CD4-positive, alpha-beta memory T cell (primary cell): ENCODE data around the gene BEGAIN. TPM values are rescaled to one million over a fixed set of nuclear protein-coding genes. Genes with fewer than 3 reads are reported as not detected.

Experiments
- CTCF ChIA-PET: fragments of 350-600 bp; sonication (Branson Sonifier 250); formaldehyde crosslinking; loops from one replicate; lab custom pipeline; 2021; ENCODE audit warnings: inconsistent platforms; ENCODE audit not compliant: partially characterized antibody; lab: Charles Lee
- POLR2A ChIA-PET: fragments of 350-600 bp; sonication (Branson Sonifier 250); formaldehyde crosslinking; loops from one replicate; lab custom pipeline; 2021; ENCODE audit not compliant: partially characterized antibody; lab: Charles Lee
- DNase-seq, 5 donors: peaks; one replicate each; pipeline versions ENCODE4 v3.0.0 to v3.0.0-alpha.2; 2020 to 2022; ENCODE audit warnings: mixed read lengths in 1 of 5
- H3K27ac ChIP-seq: one replicate; pipeline ENCODE4 v1.7.0; 2013; ENCODE audit warnings: low read depth, low read length
- H3K27me3 ChIP-seq: 2 replicates; pipeline ENCODE4 v1.7.0; 2013; ENCODE audit warnings: mild to moderate bottlenecking, low read length, moderate library complexity; ENCODE audit not compliant: insufficient read depth
- H3K36me3 ChIP-seq: 2 replicates; pipeline ENCODE4 v1.7.0; 2013; ENCODE audit warnings: mild to moderate bottlenecking, low read length, moderate library complexity; ENCODE audit not compliant: insufficient read depth
- H3K4me1 ChIP-seq: 2 replicates; pipeline ENCODE4 v1.7.0; 2013; ENCODE audit warnings: mild to moderate bottlenecking, low read length, moderate library complexity; ENCODE audit not compliant: insufficient read depth
- H3K4me3 ChIP-seq, 2 donors: one replicate each; pipeline ENCODE4 v1.7.0; 2013; ENCODE audit warnings: low read length in 2 of 2, mild to moderate bottlenecking in 1 of 2
- H3K9me3 ChIP-seq, 2 donors: one replicate each; pipeline ENCODE4 v1.7.0; 2013; ENCODE audit warnings: low read length in 2 of 2, control low read depth in 1 of 2; ENCODE audit not compliant: control insufficient read depth in 1 of 2
- H3K27ac Mint-ChIP-seq, 7 donors: one replicate each; pipeline ENCODE4 v1.8.0; 2020 to 2021; ENCODE audit warnings: mixed read lengths in 7 of 7, mild to moderate bottlenecking in 6 of 7, inconsistent platforms in 3 of 7, moderate library complexity in 3 of 7
- H3K27me3 Mint-ChIP-seq, 2 donors: one replicate each; pipeline ENCODE4 v1.8.0; 2020 to 2021; ENCODE audit warnings: mixed read lengths in 2 of 2
- H3K36me3 Mint-ChIP-seq, 2 donors: one replicate each; pipeline ENCODE4 v1.8.0; 2020 to 2021; ENCODE audit warnings: mixed read lengths in 2 of 2, inconsistent platforms in 1 of 2, mild to moderate bottlenecking in 1 of 2
- H3K4me1 Mint-ChIP-seq, 4 donors: one replicate each; pipeline ENCODE4 v1.8.0; 2020 to 2021; ENCODE audit warnings: mixed read lengths in 4 of 4, mild to moderate bottlenecking in 1 of 4
- H3K4me3 Mint-ChIP-seq, 8 donors: one replicate each; pipeline ENCODE4 v1.8.0; 2020 to 2021; ENCODE audit warnings: mixed read lengths in 8 of 8, mild to moderate bottlenecking in 7 of 8, moderate library complexity in 6 of 8, inconsistent platforms in 3 of 8
- H3K9me3 Mint-ChIP-seq, 8 donors: one replicate each; pipeline ENCODE4 v1.8.0; 2020 to 2021; ENCODE audit warnings: mixed read lengths in 8 of 8, mild to moderate bottlenecking in 5 of 8, inconsistent platforms in 3 of 8, moderate library complexity in 1 of 8
- intact Hi-C: fragments of 100-400 bp; cut with micrococcal nuclease; formaldehyde crosslinking; loops from one replicate; pipeline ENCODE4 v1.15.1; 2023
- polyA plus RNA-seq, 2 donors: library from polyadenylated mRNA; unstranded; fragments of 300-500 nt; fragmentation: Illumina TruSeq; gene quantifications; one replicate each; pipeline ENCODE4 v1.2.3, GENCODE V29; 2021
- total RNA-seq, 2 experiments: library from RNA; stranded (reverse); gene quantifications; one replicate each; pipeline ENCODE4 v1.2.3, GENCODE V29; 2021

The BEGAIN gene
- total and polyA plus RNA-seq, 4 experiments from 2014 or later = 0.09 to 1.8 (median 1.2) TPM

- H3K4me3 Mint-ChIP-seq = no peak overlapping the region
- Histone ChIP-seq H3K4me3 (no peak overlapping the region), H3K9me3 (no peaks in the 10 kb centered on the region), H3K27ac (no peak overlapping the region), H3K4me1 (peaks cover 13% of the 10 kb centered on the region), H3K36me3 (no peaks in the 10 kb centered on the region), H3K27me3 (peaks cover 6% of the 10 kb centered on the region)
- H3K27me3 Mint-ChIP-seq = peaks cover 16 to 26% of the 10 kb centered on the region in 2 donors
- no peak for DNase-seq
- H3K9me3 Mint-ChIP-seq = peaks cover 0 to 3% (median 0%) of the 10 kb centered on the region in 8 donors
- H3K4me1 Mint-ChIP-seq = peaks cover 0 to 7% (median 3%) of the 10 kb centered on the region in 4 donors
- H3K27ac Mint-ChIP-seq = peak overlapping the region in 1 of 7 donors; percentile 1
- intact Hi-C loops = no loop called here
- no peaks in the 10 kb centered on the region for H3K36me3 Mint-ChIP-seq
- ChIA-PET POLR2A (no interaction called here), CTCF (no interaction called here)
These were observed 3.7 kb upstream of the BEGAIN start for GRCh38 chr14:100590726-100591452.

- CTCF ChIA-PET = no interaction called here
- intact Hi-C loops = no loop called here
These were observed 2.7 kb upstream of the BEGAIN start for GRCh38 chr14:100589760-100590469.

GRCh38 chr14:100589071-100589759 is 2.0 kb upstream of the BEGAIN start:
- Mint-ChIP-seq H3K36me3 (no peaks in the 10 kb centered on the region), H3K9me3 (peaks cover 0 to 3% (median 0%) of the 10 kb centered on the region in 8 donors), H3K27me3 (peaks cover 16 to 20% of the 10 kb centered on the region in 2 donors), H3K4me1 (peaks cover 0 to 9% (median 3%) of the 10 kb centered on the region in 4 donors), H3K27ac (no peak overlapping the region), H3K4me3 (peak overlapping the region in 2 of 8 donors; percentile 21 to 41)
- Histone ChIP-seq H3K9me3 (no peaks in the 10 kb centered on the region), H3K36me3 (no peaks in the 10 kb centered on the region), H3K4me1 (peaks cover 13% of the 10 kb centered on the region), H3K27ac (no peak overlapping the region), H3K27me3 (peaks cover 6% of the 10 kb centered on the region), H3K4me3 (no peak overlapping the region)
- POLR2A ChIA-PET = no interaction called here
- DNase-seq = no peak
- CTCF ChIA-PET = no interaction called here
- intact Hi-C loops = no loop called here

More at GRCh38 chr14:100589760-100590469, 2.7 kb upstream of the BEGAIN start:
- Mint-ChIP-seq H3K27ac (no peak overlapping the region), H3K27me3 (peaks cover 16 to 22% of the 10 kb centered on the region in 2 donors), H3K9me3 (peaks cover 0 to 3% (median 0%) of the 10 kb centered on the region in 8 donors), H3K4me1 (peaks cover 0 to 9% (median 3%) of the 10 kb centered on the region in 4 donors), H3K36me3 (no peaks in the 10 kb centered on the region), H3K4me3 (peak overlapping the region in 3 of 8 donors; percentile 15 to 41 (median 21))
- Histone ChIP-seq H3K4me1 (peaks cover 13% of the 10 kb centered on the region), H3K9me3 (no peaks in the 10 kb centered on the region), H3K27ac (no peak overlapping the region), H3K36me3 (no peaks in the 10 kb centered on the region), H3K27me3 (peaks cover 6% of the 10 kb centered on the region), H3K4me3 (no peak overlapping the region)
- POLR2A ChIA-PET = no interaction called here
- no peak for DNase-seq

GRCh38 chr14:100588671-100589070 is 1.5 kb upstream of the BEGAIN start:
- intact Hi-C loops = no loop called here
- H3K4me3 ChIP-seq = no peak overlapping the region
- Mint-ChIP-seq H3K4me1 (peaks cover 0 to 9% (median 3%) of the 10 kb centered on the region in 4 donors), H3K27ac (peak overlapping the region in 1 of 7 donors; percentile 18), H3K27me3 (peaks cover 16 to 20% of the 10 kb centered on the region in 2 donors), H3K36me3 (no peaks in the 10 kb centered on the region), H3K9me3 (peaks cover 0 to 3% (median 0%) of the 10 kb centered on the region in 8 donors), H3K4me3 (peak overlapping the region in 4 of 8 donors; percentile 26 to 61 (median 46))
- H3K27me3 ChIP-seq = peaks cover 6% of the 10 kb centered on the region
- no peak for DNase-seq
- no peaks in the 10 kb centered on the region for H3K36me3 ChIP-seq
- H3K9me3 ChIP-seq = no peaks in the 10 kb centered on the region
- peaks cover 13% of the 10 kb centered on the region for H3K4me1 ChIP-seq
- ChIA-PET POLR2A (no interaction called here), CTCF (interaction anchor here (0.8 kb wide), 1 partner anchor 57 kb away, joined by 4 read pairs; no protein-coding TSS in a partner anchor)
- no peak overlapping the region for H3K27ac ChIP-seq

GRCh38 chr14:100587763-100588411 is 670 bp upstream of the BEGAIN start:
- Mint-ChIP-seq H3K27ac (peak overlapping the region in 1 of 7 donors; percentile 18), H3K9me3 (peaks cover 0 to 3% (median 0%) of the 10 kb centered on the region in 8 donors), H3K27me3 (peaks cover 16 to 20% of the 10 kb centered on the region in 2 donors), H3K36me3 (no peaks in the 10 kb centered on the region), H3K4me3 (peak overlapping the region; percentile 46 to 84 (median 75)), H3K4me1 (peaks cover 0 to 9% (median 3%) of the 10 kb centered on the region in 4 donors)
- H3K27ac ChIP-seq = no peak overlapping the region
- ChIA-PET CTCF (interaction anchor here (0.8 kb wide), 1 partner anchor 58 kb away, joined by 4 read pairs; no protein-coding TSS in a partner anchor), POLR2A (interaction anchor here (1.4 kb wide), 1 partner anchor 42 kb away, joined by 3 read pairs; no protein-coding TSS in a partner anchor)
- peaks cover 13% of the 10 kb centered on the region for H3K4me1 ChIP-seq
- no peak overlapping the region for H3K4me3 ChIP-seq
- no peak for DNase-seq
- no peaks in the 10 kb centered on the region for H3K36me3 ChIP-seq
- H3K27me3 ChIP-seq = peaks cover 6% of the 10 kb centered on the region
- intact Hi-C loops = no loop called here
- no peaks in the 10 kb centered on the region for H3K9me3 ChIP-seq

GRCh38 chr14:100586403-100587085 is 673 bp downstream of the BEGAIN start:
- no peak for DNase-seq
- ChIA-PET CTCF (interaction anchor here (1.4 kb wide), 1 partner anchor 59 kb away, joined by 3 read pairs; no protein-coding TSS in a partner anchor), POLR2A (no interaction called here)
- peaks cover 9 to 14% of the 10 kb centered on the region in 2 donors for H3K27me3 Mint-ChIP-seq
- H3K36me3 Mint-ChIP-seq = no peaks in the 10 kb centered on the region
- Histone ChIP-seq H3K4me1 (peaks cover 13% of the 10 kb centered on the region), H3K4me3 (peak overlapping the region in 1 of 2 donors; percentile 15), H3K27ac (no peak overlapping the region), H3K9me3 (no peaks in the 10 kb centered on the region), H3K27me3 (peaks cover 6% of the 10 kb centered on the region), H3K36me3 (no peaks in the 10 kb centered on the region)
- no peaks in the 10 kb centered on the region for H3K9me3 Mint-ChIP-seq
- H3K4me1 Mint-ChIP-seq = peaks cover 0 to 9% (median 3%) of the 10 kb centered on the region in 4 donors
- peak overlapping the region; percentile 46 to 69 (median 60) for H3K4me3 Mint-ChIP-seq
- peak overlapping the region in 1 of 7 donors; percentile 57 for H3K27ac Mint-ChIP-seq
- intact Hi-C loops = no loop called here
